Astrocyte of the spinal cord (primary cell): ENCODE measurements around the gene TTF1.

Source experiments
- DNase-seq: peaks from one replicate; pipeline ENCODE4 v3.0.0; 2011; ENCODE audit warnings: low read depth, low spot score
- H3K4me3 ChIP-seq: 2 replicates; pipeline ENCODE4 v1.5.1; 2011; ENCODE audit warnings: low read depth, mild to moderate bottlenecking, low read length, moderate library complexity
- in situ Hi-C: cut with HindIII; loops from 2 replicates; pipeline ENCODE4 v1.10.0; 2017; ENCODE audit warnings: low sequenced_read_pairs
- TF ChIP-seq, protein P1 (sequence below): IDR thresholded peaks from 2 replicates; pipeline ENCODE4 v1.5.1; 2012; ENCODE audit warnings: low read depth, mild to moderate bottlenecking, low read length, inconsistent platforms

The TTF1 gene

DNA sequence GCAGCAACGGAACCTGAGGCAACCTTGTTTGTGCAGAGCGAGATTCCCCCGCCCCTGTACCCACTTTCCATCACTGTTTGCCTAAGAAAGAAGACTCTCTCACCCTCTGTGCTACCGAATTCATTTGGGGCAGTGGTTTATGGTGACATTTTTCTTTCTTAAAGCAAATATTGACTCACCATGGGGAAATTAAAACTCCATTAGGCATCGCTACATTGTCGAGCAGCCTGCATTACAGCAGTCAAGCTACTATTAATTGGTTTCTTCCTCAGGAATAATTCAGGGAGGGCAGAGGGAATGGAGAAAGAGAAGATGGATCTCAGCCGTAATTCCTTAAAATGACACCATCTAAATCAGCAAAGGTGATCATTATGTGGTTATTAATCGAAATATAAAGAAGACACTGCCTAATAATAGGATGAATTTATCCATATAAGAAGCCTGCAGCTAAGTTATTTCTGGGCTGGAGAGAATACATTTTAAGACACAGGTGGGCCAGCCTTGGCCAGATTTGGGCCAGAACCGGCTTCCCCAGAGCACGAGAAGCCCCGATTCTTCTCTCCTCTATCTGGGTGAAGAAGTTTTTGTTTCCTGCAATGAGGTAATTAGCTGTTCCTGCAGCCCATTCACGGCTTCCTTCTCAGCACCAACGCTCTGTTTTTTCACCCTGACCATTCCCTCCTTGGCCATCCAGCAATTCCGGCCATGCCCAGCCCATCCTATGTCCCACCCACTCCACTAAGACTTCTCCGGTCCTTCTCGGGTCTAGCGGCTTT, 20.2 kb upstream of the TTF1 start:
- DNase-seq = no peak
- H3K4me3 ChIP-seq = no peak overlapping the region
- in situ Hi-C loops = no loop called here
- TF ChIP-seq, protein P1, sequence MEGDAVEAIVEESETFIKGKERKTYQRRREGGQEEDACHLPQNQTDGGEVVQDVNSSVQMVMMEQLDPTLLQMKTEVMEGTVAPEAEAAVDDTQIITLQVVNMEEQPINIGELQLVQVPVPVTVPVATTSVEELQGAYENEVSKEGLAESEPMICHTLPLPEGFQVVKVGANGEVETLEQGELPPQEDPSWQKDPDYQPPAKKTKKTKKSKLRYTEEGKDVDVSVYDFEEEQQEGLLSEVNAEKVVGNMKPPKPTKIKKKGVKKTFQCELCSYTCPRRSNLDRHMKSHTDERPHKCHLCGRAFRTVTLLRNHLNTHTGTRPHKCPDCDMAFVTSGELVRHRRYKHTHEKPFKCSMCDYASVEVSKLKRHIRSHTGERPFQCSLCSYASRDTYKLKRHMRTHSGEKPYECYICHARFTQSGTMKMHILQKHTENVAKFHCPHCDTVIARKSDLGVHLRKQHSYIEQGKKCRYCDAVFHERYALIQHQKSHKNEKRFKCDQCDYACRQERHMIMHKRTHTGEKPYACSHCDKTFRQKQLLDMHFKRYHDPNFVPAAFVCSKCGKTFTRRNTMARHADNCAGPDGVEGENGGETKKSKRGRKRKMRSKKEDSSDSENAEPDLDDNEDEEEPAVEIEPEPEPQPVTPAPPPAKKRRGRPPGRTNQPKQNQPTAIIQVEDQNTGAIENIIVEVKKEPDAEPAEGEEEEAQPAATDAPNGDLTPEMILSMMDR = no peak

DNA sequence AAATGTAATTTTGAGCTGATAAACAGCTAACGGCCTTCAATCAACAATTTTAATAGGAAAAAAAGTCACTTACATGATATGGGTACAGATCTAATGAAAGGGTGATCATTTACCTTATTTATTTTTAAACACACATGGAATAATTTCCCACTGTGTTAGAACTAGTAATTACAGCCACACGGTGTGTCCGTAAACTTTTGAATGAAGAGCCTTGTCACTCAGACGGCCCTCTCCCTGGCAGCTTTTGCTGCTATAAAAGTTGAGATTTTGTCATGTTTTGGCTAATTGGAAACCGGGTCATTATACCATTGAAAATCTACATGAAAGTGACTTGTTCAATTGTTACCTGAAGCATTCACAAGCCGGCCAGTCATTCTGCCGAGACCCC, 19.0 kb upstream of the TTF1 start:
- DNase-seq = no peak
- in situ Hi-C loops = no loop called here
- TF ChIP-seq, protein P1 = no peak
- no peak overlapping the region for H3K4me3 ChIP-seq

DNA sequence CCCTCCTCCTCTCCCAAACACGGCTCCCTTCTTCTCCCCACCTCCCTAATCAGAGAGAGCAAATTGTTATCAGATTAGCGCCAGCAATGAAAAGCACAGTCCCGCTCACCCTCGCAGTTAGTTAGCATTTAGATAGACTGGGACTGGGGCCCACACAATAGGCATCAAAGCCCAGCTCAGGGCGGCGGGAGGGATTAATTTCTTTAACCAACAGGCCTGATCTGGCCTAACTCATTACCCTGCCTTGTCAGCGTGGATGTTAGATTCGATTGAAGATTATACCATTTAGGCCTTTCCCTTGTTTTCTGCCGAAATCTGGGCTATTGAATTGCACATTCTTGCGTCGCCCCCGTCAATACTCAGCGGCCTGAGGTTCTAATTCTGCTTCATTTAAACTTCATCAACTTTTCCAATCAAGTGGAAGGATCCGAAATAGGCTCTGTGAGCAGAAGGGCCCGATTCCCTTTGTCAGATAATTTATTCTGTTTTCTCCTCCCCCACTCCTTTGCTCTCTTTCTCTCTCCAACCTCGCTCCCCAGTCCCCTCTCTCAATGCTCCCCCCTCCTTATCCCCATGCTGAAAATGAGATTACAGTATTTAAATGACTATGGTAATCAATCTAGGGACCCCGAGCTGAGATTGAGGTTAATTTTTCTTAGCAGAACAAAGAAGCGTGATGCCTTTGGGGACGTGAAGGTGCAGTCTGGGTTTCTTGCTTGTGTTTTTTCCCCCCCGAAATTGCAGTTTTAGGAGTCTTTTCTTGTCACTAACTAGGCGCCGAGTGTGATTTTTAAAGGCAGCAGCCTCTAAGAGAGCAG, 18.4 kb upstream of the TTF1 start:
- no peak overlapping the region for H3K4me3 ChIP-seq
- in situ Hi-C loops = no loop called here
- TF ChIP-seq, protein P1 = no peak
- DNase-seq = no peak

DNA sequence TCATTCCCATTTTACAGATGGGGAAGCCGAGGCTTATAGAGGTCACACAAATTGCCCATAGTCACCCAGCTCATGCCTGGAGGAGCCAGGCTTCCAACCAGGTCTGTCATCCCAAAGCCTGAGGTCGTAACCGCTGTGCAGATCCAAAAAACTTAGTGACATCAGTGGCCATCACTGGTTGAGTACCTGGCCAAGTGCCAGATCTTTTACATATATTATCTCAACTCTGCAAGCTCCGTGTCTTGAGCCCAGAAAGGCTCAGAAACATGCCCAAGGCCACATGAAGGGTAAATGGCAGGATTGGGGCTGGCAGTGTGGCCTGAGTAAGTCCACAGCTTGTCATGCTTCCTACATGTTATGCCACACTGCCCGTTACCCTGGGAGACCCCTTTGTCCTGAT, 16.9 kb upstream of the TTF1 start:
- no peak overlapping the region for H3K4me3 ChIP-seq
- in situ Hi-C loops = no loop called here
- DNase-seq = no peak
- TF ChIP-seq, protein P1 = no peak

DNA sequence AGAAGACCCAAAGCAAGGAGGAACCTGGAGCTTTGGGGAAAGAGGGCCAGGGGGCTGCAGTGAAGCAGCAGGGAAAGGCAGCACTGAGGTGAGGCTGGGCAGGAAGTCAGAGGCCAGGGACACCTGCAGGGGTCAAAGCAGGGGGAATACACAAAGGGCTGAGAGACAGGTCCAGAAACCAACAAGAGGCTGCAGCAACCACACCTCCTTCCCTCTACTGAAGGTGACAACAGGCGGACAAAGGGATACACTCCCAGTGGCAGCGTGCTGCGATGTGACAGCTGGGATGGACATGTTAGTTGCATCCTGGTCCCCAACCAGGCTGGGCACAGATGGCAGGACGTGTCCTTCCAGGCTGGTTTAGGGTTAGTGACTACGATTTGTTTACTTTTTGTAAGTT, 15.9 kb upstream of the TTF1 start:
- in situ Hi-C loops = no loop called here
- DNase-seq = no peak
- TF ChIP-seq, protein P1 = no peak
- H3K4me3 ChIP-seq = no peak overlapping the region

DNA sequence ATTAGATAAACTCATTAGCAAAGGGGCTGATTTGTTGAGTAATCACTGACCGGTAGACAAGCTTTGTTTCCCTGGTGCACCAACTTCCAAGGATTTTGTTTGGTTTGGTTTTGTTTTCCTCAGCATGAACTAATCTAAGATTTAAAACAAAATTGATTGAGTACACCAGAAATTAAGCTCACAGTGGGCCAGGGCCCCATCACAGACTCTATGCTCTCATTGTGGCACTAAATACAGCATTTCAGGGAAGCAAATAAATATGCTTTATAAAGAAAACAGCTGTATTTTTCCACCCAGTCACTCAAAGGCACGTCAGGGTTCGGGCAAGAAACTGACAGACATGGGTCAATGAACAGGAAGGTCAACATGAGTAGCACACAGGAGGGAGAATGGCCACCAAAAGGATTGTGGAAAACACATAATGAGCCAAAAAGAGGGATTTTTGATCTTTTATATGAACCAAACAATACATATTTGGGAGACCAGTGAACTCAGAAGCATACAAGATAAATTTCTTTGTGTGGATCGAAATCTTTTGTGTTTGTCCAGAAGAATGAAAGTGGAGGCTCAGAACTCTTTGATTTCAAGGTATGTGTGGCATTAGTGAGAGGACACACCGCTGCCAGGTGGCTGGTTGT, 12.2 kb upstream of the TTF1 start:
- no peak for DNase-seq
- no peak overlapping the region for H3K4me3 ChIP-seq
- TF ChIP-seq, protein P1 = no peak
- in situ Hi-C loops = no loop called here
